Fibroblast of skin of left quadriceps (primary cell): Measurements from ENCODE around the gene PUS7L.
"Not testable (repeated sequence)": the region's sequence is repeated elsewhere in the genome, so short reads cannot be mapped to it uniquely, and the experiment has no call there.

Experiments used
- DNase-seq, 2 experiments: peaks; one replicate each; pipeline ENCODE4 v3.0.0-alpha.2; 2013; ENCODE audit warnings: low read depth in 2 of 2

The PUS7L gene, protein sequence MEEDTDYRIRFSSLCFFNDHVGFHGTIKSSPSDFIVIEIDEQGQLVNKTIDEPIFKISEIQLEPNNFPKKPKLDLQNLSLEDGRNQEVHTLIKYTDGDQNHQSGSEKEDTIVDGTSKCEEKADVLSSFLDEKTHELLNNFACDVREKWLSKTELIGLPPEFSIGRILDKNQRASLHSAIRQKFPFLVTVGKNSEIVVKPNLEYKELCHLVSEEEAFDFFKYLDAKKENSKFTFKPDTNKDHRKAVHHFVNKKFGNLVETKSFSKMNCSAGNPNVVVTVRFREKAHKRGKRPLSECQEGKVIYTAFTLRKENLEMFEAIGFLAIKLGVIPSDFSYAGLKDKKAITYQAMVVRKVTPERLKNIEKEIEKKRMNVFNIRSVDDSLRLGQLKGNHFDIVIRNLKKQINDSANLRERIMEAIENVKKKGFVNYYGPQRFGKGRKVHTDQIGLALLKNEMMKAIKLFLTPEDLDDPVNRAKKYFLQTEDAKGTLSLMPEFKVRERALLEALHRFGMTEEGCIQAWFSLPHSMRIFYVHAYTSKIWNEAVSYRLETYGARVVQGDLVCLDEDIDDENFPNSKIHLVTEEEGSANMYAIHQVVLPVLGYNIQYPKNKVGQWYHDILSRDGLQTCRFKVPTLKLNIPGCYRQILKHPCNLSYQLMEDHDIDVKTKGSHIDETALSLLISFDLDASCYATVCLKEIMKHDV

GRCh38 chr12:43758728-43759563, at the start of gene PUS7L, which contains the start of gene IRAK4:
Gene PUS7L, minus strand, starts transcription at chr12:43758790. Its CDS starts 3,545 bp downstream, at chr12:43755245.
Gene IRAK4, plus strand, starts transcription at chr12:43758951. Its CDS starts 9,161 bp downstream, at chr12:43768112.
- DNase-seq = peak; percentile 94

DNA sequence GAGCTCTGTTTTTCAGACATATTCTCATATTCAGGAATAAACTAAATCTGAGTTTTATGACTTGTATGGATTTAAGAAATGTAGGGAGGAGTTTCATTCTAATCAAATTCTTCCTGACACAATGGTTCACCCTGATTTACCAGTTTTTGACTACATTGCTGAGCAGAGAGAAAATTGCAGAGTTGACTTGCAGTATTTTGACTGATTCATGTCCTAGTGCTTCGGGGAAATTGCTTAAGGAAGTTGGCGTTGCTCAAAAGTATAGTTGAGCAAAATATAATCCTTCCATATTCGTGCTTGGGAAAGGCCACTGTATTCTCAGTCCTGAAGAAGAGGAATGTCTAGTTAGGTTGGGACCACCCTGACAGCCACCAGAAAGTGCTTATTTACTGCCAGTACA, 48.8 kb upstream of the PUS7L start:
- DNase-seq = no peak

DNA sequence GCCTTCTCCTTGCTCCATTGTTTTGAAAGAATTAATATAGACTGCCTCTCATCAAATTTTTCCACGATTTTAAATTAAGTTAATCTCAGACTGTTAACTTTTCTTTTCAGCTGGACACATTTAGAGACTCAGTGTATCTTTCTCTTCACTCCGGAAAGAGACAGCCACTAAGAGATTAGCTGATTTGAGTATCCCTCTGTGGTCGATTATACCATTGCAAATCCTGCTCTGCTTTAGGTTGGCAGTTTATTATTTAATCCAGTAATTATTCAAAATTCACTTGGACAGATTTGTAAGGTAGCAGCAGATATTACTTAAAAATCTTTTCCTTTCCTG, 48.1 kb upstream of the PUS7L start:
- DNase-seq = no peak

DNA sequence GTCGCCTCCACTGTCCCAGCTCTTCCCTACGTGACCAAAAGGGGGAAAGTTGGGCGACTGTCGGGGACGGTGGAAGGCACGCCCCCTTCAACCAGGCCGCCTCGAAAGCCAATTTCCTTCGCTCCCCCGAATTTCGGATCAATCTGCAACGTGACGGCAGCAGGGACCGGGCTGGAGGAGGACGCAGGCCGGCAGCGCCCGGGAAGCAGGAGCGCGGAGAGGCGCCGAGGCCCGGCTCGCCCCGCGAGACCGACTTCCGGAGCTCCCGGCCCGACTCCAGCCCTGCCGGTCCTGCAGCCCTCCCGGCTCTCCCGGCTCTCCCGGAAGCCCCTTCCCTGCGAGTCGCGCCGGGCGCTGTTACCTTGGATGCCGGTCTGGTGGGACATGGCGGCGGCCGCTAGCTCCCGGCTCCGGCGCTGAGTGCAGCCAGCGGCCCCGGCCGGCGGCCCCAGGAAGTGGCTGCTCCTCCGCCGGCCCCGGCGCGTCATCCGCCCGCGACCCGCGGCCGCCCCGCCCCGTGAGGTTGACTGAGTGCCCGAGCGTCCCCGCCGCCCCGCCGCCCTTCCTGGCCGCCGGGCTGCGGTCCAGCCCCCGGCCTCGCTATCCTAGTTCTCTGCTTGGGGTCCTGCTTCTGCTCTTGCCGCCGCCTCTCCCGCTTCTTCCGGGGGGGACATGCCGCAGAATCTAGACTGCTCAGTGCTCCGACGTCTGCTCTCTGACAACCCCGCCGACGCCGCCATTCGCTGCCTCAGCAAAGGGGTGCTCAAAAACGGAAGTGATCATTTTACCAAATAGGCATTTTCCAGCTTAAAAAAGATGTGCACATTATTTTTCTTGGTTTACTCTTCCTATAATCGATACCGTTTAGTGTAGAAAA, 47.5 kb upstream of the PUS7L start, which contains the start of gene TWF1:
Gene TWF1 (minus strand): TSS at position 458 of the 877 bp plus-strand sequence. CDS start 72 bp downstream, at position 386.
- DNase-seq = peak; percentile 53 to 62

GRCh38 chr12:43805149-43805859, 46.7 kb upstream of the PUS7L start:
- DNase-seq = no peak

GRCh38 chr12:43797561-43798217, 39.1 kb upstream of the PUS7L start:
- no peak for DNase-seq

- no peak for DNase-seq
Measured at GRCh38 chr12:43795716-43796280, 37.2 kb upstream of the PUS7L start.

GRCh38 chr12:43789941-43790340, 31.4 kb upstream of the PUS7L start:
- DNase-seq = no peak

DNA sequence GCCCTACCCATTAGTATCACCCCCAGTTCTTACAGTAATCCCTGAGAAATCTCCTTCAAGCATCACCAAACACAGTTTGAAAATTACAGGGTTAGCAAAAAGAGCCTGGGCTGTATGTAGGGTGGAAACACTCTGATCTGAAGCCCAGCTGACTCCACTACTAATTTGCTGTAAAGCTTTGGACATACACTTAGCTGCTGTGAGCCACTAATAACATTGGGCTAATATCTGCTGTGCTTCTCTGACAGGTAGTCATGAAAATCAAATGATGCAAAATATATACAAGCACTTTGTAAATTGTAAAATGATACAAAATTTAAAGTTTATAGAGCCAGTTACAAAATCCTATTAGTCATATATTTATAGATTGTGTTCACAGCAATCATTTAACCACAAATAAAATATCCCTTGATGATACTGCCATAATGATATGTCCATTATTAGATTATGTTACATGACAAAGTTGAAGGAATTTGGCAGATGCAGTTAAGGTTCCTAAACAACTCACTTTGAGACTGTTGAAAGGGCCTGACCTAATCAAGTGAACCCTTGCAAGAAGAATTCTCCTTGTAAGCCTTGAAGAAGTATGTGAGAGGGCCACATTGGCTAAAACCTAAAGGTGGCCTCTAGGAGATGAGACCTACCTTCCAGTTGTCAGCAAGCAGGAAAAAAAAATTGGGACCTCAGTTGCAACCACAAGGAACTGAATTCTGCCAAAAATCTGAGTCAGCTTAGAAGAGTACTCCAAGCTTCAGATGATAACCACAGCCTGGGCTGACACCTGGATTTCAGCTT, 28.5 kb upstream of the PUS7L start:
- no peak for DNase-seq

- DNase-seq = no peak
Measured at GRCh38 chr12:43776498-43776897, 17.9 kb upstream of the PUS7L start.

- no peak for DNase-seq
Measured at GRCh38 chr12:43766291-43766690, 7.7 kb upstream of the PUS7L start.

GRCh38 chr12:43764528-43764927, 5.9 kb upstream of the PUS7L start:
- no peak for DNase-seq

DNA sequence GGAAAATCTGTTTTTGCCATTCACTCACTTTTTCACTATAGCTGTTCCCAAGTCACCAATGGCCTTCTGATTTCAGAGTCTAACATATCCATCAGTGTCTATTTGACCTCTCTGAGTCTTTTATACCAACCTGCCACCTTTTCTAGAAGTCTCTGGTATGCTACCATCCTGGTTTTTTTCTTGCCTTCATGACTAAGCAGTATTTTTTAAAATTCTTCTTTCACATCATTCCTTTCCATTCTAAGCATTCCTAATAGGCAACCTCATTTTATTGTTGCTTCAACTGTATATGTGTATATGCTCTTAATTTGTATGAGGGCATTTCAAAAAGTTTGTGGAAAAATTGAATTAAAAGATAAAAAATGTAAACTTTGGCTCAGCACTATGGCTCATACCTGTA, 5.2 kb upstream of the PUS7L start:
- no peak for DNase-seq

DNA sequence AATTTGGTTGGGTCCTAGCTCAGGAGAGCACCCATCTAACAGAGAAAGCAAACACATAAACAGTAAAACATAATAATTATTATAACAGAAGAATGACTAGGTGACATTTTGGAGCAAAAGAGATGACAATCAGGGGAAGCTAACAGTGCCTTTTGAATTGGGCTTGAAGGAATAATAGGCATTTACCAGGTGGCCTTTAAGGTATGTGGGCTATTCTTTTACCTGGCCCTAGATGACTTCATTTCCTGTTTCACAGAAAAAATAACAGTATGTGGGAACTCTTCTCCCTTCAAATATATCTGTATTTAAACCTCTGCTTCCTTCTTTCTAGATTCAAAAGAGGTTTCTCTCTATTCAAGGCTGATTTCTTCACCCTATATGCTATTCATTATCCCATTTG, 4.0 kb upstream of the PUS7L start:
- DNase-seq = no peak

DNA sequence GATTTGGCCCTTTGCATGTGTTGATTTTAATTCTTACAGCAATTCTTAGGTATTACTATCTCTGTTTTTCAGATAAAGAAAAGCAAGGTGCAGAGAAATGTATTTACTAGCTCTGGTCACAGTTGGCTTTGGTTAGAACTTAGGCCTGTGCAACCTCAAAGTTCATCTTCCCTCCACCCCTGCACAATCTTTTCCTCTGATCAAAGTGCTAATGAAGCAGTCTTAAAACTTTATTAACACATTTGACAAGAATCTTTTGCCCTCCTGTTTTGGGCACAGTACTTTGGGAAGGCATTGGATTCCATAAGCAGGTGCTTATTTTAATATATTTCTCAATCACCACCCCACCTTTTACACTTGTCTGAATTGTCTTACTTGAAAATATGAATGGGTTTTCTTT, 2.9 kb upstream of the PUS7L start:
- no peak for DNase-seq

- DNase-seq = no peak
Measured at GRCh38 chr12:43760396-43760795, 1.8 kb upstream of the PUS7L start.

DNA sequence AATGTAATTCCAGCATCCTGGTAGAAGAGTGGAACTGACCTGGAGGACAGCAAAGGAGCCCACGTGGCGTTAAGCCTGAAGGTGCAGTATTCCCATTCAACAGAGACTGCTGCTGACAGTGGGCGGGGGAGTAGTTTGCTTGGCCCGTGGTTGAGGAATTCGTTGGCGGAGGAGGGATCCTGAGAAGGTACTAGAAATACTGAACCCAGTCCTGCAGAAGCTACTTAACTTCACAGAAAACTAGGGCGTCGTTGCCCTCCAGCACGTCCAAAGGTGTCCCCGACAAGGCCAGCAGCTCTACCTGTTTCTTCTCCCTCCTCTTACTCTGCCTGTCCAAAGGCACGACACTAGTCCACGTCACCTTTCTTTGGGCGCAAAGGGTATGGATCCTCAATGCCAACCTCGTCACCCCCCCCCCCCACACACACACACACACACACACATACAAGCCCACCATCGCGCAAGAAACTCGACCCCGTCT, 303 bp downstream of the PUS7L start:
- DNase-seq = no peak

GRCh38 chr12:43754015-43754414, 4.6 kb downstream of the PUS7L start:
- no peak for DNase-seq

GRCh38 chr12:43751360-43751759, 7.2 kb downstream of the PUS7L start:
- DNase-seq = not testable (repeated sequence)
